Dermis microvascular lymphatic vessel endothelial cell (primary cell): ENCODE measurements around the gene CRTC3. TPM values are rescaled to one million over a fixed set of nuclear protein-coding genes. Genes with fewer than 3 reads are reported as not detected.
"Not testable (repeated sequence)": the region's sequence is repeated elsewhere in the genome, so short reads cannot be mapped to it uniquely, and the experiment has no call there.

Experiments used
- DNase-seq, 2 donors: peaks; one replicate each; pipeline versions ENCODE4 v3.0.0 to v3.0.0-alpha.2; 2010; ENCODE audit warnings: low read depth in 2 of 2
- total RNA-seq: library from RNA; depleted of rRNA; stranded (reverse); fragments of >200 nt; gene quantifications from 2 replicates; pipeline ENCODE4 v1.2.1, GENCODE V29; 2014

Gene CRTC3
- total RNA-seq, 1 donor from 2014 or later = 6.8 TPM

DNA sequence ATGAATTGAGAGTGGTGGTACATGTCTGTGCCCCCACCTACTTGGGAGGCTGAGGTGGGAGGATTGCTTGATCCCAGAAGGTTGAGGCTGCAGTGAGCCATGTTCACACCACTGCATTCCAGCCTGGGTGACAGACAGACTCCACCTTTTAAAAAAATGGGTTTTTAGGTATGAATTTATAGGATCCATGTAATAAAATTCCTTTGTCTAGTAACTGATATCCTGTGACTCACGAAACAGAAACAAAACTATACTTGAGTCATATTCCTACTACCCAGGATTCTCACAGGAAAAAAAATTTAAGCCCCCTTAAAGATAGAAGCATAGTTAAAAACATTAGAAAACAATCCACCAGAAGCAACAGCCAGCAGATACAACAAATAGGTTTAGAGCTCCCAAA is 10.0 kb upstream of the CRTC3 start:
- peak in 1 of 2 donors; percentile 61 for DNase-seq

DNA sequence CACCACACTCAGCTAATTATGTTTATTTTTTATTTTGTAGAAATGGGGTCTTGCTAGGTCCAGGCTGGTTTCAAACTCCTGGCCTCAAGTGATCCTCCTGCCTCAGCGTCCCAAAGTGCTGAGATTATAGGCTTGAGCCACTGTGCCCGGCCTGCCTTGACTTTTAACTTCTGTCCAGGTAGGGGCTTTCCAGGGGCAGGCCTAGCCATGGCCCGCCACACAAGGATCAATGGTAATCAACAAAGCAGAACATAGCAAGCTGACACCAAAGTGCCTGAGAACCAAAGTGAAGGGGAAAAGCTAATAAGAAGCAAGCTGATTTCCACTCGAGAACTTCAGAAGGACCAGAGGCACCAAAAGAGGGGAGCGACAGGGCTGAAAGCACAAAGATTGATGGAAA is 9.4 kb upstream of the CRTC3 start:
- DNase-seq = no peak

DNA sequence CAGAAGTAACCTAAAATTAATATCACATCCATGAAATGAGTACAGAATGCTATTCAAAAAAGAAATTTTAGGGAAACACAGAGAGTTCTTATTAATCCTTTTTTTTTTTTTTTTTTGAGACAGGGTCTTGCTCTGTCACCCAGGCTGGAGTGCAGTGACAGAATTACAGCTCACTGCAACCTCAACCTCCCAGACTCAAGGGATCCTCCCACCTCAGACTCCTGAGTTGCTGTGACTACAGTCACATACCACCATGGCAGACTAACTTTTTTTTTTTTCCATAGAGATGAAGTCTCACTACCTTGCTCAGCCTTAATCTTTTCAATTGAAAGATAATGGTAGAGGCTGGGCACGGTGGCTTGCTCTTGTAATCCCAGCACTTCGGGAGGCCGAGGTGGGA is 6.3 kb upstream of the CRTC3 start:
- DNase-seq = no peak

DNA sequence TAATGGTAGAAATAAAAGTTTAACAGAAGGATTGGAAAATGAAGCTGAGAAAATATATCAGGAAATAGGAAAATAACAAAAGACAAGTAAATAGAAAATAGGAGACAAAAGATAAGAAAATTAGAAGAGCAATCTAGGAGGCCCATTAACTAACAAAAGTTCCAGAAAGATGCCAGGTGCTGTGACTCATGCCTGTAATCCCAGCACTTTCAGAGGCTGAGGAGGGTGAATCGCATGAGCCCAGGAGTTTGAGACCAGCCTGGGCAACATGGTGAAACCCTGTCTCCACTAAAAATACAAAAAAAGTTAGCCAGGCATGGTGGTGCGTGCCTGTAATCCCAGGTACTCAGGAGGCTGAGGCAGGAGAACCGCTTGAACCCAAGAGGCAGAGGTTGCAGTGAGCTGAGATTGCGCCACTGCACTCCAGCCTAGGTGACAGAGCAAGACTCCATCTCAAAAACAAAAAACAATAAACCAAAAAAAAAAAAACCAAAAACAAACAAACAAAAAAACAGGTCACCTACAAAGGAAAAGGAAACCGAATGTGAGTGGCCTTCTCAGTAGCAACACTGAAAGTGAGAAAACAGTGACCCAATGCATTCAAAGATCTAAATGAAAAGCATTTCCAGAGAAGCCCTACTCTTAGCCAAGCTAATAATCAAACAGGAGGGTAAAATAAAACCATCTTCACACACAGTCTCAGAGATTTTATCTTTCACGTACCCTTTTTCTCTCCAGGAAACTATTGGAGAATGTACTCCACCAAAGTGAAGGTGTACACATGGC is 5.5 kb upstream of the CRTC3 start:
- DNase-seq = not testable (repeated sequence)

DNA sequence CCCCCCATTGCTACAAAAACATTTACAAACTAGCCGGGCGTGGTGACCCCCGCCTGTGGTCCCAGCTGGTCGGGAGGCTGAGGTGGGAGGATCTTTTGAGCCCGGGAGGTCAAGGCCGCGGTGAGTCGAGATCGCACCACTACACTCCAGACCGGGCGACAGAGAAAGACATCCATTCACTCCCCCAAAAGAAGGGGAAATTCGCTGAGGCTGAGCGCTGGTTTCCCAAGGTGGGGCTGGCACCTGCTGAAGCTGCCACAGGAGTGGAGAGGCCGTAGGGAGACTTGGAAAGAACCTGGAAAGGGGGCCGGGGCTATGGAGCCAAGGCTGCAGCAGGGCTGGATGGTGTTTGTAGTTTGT is 732 bp upstream of the CRTC3 start:
- DNase-seq = no peak

DNA sequence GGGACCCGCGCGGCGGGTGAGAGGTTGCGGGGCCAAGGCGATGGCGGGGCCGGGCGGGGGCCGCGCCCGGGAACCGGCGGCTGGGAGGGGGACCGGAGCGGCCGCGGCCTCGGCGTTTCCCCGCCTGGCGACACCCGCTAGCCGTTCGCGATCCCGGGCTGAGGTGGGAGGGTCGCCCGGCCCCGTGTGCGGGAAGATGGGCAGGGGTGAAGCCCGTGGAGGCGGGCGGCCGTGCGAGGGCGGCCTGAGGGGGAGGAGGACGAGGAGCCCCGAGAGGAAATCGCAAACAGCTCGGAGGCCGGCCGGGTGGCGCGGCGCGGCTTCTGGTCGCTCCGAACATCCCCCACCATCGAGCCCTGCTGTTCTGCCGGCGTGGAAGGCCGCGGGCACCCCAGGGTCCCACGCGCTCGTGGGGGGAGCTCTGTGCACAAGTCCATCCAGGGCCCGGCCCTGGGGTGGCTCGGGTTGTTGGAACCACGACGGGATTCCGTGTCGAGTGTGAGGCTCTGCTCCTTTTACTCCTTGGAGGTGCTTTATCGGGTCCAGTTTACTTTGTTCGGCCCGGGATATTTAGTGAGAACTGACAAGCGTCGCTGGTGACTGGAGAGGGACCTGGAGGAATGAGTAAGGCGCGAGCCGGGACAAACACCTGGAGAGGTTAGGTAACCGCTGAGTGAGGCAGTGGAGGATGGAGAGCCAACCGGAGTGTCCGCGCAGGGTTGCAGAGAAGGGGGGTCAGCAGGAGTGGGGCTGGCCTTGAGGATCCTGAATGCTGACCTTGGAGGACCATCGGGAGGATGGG is 728 bp downstream of the CRTC3 start:
- DNase-seq = peak in 1 of 2 donors; percentile 53

DNA sequence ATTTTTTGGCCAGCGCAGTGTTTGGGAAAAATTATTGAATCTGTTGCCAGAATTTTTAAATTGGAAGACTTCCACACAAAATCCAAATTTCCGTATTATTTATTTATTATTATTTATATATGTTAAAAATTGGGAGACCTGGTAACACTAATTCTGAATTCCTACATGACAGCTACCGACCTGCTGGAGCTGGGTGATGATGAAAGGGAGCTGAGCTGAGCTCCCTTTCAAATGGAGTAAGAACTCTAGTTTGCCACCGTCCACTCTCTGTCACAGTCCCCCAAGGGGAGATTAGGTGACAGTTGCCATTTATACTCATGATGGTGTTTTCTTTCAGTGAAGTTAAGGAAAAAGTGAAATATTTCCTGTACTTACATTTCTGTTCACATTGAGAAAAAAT is 1.4 kb downstream of the CRTC3 start:
- DNase-seq = no peak

DNA sequence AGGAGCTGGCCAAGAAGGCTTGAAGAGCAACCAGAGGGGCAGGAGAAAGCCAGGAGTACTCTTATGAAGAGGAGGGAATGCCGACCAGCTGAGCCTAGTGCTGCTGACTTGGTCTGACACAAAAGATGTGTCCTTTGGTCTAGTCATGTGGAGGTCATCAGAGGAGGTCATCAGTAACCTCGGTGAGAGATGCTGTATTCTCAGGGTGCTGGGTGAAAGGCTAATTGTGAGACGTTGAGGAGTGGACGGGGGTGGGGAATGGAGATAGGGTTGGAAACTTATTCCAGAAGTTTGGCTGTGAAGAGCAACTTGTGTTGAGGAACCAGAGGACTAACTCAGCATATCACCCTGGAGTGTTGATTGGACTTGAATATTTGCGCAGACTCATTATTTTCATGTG is 5.5 kb downstream of the CRTC3 start:
- no peak for DNase-seq

DNA sequence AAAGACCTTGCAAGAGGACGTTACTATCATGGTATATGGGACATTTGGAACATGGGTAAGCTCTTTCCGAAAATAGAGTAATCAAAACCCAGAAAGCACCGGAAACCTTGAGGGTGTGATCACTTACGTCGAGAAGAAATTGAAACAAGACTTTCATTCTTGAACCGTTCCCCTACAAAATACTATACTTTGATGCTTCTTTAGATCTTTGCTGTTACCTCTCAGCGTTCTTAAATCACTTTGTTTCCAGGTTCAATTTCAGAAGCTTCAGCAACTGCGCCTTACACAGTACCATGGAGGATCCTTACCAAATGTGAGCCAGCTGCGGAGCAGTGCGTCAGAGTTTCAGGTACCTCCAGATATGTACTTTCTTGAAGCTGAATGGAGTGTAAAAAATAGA is 10.1 kb downstream of the CRTC3 start:
- DNase-seq = no peak

DNA sequence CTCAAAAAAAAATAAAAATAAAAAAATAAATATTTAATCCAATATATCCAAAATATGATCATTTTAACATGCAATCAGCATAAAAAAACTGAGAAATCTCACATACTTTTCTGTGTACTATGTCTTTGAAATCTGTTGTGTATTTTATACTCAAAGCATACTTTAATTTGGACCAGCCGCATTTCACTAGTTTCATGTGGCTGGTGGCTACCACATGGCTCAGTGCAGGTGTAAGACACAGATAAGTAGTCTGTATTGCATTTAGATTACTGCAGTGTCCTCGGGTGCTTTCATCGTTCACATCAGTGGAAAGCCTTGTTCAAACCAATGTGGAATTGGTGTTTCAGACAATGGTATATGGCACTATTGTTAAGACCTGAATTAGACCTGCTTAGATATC is 11.0 kb downstream of the CRTC3 start:
- DNase-seq = no peak

DNA sequence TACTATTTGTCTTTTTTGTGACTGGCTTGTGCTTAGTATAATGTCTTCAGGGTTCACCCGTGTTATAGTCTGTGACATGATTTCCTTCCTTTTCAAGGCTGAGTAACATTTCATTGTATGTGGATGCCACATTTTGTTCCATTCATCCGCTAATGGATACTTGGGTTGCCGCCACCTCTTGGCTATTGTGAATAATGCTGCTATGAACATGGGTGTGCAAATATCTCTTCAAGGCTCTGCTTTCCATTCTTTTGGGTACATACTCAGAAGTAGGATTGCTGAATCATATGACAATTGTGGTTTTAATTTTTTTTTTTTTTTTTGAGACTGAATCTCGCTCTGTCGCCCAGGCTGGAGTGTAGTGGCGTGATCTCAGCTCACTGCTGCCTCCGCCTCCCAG is 15.4 kb downstream of the CRTC3 start:
- DNase-seq = peak in 1 of 2 donors; percentile 43

DNA sequence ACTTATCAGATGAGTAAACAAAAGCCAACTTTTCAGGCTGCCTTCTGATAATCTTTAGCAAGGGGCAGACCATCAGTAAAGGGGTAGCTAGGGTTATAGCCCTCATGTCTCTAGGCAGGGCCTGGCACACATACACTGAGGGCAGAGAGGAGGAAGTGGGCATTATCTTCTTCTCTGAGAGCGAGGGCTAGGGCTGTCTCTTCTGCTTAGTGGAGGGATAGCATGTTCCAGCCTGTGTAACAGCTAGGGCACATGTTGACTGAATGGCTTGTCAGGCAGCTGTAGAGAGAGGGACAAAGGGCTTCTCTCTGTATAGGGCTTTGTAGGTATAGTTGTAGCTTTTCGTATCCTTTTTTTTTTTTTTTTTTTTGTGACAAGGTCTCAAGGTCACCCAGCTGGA is 17.8 kb downstream of the CRTC3 start:
- no peak for DNase-seq

DNA sequence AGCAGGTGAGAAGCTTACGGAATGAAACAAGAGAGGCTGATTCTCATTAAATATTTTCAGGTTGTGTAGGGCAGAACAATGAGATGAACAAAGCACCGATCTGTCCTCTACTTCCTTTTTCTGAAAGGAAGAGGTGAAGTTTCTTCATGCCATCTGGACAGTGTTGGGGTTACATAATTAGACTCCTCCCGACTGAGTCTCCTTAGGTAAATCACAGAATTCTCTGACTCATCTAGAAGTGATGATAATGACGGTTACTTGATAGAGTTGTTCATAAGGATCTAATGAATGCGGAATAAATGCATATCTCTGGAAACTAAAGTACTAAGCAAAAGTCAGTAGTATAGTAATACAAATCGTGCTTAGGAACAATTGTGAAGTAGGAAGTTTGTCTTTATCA is 21.2 kb downstream of the CRTC3 start:
- no peak for DNase-seq

DNA sequence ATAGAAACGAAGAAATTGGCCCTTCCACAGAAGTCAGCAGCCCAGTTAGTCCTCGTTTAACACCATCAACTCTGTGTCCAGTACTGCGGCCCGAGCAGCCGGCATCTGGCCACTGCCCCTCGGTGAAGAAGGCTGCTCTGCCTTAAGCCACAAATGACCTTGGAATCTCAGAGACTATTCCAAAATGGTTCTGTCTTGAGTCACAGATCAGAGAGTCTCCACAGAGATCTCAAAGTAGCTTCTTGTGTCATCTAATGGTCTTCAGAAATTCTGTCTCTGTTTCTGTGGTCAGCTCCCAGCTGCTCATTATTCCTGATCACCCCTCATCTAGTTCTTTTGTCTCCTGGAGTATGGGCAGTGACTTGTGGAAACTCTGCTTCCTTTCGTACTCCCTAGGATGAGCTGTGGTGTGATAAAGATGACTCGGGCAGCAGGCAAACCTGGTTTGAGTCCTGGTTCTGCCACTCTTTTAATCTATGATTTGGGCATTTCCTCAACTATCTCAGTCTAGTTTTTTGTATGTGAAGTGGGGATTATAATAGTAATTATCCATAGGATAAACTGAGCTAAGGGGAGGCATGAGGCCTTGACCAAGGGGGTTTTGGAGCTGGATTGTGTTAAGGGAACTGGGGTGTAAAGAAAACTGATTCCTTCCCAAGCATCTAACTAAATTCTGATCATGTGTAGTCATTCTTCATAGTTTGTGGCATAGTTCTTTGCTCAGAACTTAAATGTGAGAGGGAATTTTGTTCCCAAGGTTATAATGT is 22.6 kb downstream of the CRTC3 start:
- DNase-seq = no peak

DNA sequence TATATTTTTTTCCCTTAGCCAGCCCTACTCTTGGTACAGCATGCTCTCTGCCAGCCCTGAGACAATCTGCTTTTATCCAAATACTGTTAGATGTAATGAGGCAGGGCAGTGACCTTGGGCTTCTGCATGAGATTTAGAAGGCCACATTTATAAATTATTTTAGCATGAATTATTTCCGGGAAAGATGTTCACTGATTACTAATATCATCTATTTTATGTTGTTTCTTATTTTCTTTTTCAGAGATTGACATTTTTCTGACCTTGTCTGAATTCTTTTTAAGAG is 23.1 kb downstream of the CRTC3 start:
- no peak for DNase-seq

DNA sequence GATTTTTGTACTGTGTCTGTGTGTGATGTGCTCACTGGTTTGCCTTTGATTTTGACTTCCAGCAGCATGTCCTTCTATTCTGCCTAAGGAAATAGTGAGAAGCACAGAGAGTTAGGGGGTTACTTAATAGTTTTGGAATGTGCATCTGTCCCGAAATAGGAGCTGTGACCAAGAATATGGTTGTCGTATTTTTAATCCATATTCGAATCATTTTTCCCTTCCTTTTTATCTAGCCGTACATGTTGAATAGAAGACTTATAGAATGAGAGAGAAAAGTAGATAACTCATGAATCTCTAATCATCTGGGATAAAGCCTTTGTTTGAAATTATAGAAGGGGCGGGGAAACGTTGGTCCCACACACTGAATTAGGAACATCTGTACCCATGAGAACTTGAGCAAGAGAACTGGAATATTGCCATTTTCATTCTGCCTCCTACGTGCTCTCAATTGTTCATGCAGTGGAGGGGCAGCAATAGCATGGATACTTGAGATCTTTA is 23.6 kb downstream of the CRTC3 start:
- no peak for DNase-seq

DNA sequence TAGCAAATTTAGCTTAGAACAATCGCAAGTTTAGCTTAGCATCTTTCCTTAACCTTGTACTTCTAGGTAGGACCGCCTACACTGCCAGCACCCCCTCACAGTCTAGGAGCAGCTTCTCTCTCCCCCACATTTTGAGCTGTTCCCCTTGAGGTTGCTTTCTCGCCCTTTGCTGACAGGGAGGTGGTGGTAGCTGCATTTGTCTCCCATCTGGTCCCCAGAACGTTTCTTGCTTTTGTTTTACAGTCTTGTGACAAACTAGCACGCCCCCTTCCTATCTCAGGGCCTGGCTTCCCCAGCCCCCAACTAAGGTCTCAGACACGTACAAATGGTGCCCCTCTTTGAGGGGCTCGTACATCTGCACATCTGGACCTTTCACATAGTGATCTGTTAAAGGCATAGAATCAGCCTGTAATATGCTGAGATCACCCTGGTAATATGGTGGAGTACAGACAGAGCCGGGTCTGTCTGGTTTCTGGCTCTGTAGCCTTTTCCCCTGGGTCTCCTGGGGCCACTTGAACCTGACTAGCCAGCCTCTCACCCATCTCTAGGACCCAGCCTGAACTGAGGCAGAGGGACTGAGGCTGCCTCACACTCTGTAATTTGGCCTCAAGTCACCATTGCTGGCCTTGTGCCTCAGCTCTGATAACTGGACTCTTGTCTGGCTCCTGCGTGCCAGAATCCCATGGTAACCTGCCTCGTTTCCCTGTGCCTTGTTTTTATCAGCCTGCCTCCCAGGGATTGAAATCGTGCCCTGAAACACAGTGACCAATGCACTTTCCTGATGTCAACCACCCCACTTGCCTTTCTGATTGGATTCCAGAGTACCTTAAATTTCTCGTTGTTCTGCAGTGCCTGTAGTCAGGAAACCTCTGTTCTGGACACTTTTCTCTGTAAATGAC is 27.7 kb downstream of the CRTC3 start:
- DNase-seq = peak; percentile 22 to 60

DNA sequence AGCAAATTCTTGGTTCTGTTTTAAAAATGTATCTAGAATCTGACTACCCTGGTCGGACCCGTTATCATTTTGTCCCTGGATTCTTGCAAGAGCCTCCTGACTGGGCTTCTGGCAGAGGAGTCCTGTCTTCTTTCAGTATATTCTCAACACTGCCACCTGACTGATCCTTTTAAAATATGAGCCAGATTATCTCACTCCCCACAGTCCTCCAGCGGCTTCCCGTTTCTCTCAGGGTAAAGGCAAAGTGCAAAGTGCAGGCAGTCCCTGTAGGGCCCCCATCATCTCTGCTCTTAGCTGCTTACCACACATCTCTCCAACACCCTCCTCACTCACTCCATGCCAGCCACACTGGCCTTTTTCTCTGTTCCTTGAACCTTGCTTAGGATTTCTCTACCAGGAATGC is 28.4 kb downstream of the CRTC3 start:
- no peak for DNase-seq

DNA sequence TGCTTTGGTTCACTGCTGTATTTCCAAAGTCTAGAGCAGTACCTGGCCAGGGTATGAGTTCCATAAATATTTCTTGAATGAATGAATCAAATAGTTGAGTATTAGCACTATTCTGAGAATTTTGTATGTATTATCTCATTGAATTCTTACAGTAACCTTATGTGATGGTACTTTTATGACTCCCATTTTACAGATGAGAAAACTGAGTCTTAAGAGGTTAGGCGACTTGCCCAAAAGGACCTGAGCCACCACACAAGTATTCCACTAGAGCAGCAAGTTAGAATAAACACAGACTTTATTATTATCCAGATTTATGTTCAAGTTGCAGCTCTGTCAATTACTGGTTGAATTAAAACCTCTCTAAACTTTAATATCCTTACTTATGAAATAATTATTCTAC is 29.4 kb downstream of the CRTC3 start:
- DNase-seq = no peak

DNA sequence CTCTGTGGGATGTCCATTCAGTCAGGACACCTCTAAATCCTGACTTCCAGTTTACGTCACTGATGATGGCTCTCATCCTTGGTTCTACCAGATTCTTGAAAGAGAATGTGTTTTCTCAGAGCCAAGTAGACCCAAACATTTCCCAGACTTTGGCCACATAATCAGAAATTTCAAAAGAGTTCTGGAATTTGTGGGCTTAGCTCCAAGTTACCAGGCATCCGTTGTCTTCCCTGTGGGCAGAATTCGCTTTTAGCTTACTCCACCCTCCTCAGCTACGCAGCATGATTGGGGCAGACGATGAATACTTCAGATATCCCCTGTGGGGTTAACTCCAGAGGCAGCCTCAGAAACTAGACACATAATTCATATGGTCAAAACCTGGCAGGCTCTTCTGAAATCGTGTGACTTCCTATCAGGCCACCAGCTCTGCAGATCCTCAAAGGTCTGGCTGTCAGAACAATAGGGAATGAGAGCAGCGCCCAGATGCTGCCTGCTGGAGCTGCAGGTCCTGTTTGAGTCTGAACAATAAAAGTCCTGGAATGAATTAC is 30.6 kb downstream of the CRTC3 start:
- peak; percentile 42 to 65 for DNase-seq
